ENCODE data around the gene PLGRKT.
"Not testable (repeated sequence)": the region's sequence is repeated elsewhere in the genome, so short reads cannot be mapped to it uniquely, and the experiment has no call there.

PLGRKT gene

GRCh38 chr9:5392285-5392684 is 45.4 kb downstream of the PLGRKT start:
- in situ Hi-C loops (cut with MboI; ENCODE audit: low sequenced_read_pairs) = no loop called here

GRCh38 chr9:5389109-5389732 is 48.5 kb downstream of the PLGRKT start:
- in situ Hi-C loops (cut with MboI; ENCODE audit: low sequenced_read_pairs) = no loop called here

- in situ Hi-C loops (cut with MboI; ENCODE audit: low sequenced_read_pairs) = no loop called here
These were observed 49.5 kb downstream of the PLGRKT start for GRCh38 chr9:5388026-5388819.

- in situ Hi-C loops (cut with MboI; ENCODE audit: low sequenced_read_pairs) = no loop called here
These were observed 53.3 kb downstream of the PLGRKT start for GRCh38 chr9:5384436-5384835.

GRCh38 chr9:5382479-5382878 is 55.2 kb downstream of the PLGRKT start:
- in situ Hi-C loops (cut with MboI; ENCODE audit: low sequenced_read_pairs) = no loop called here

- in situ Hi-C loops (cut with MboI; ENCODE audit: low sequenced_read_pairs) = no loop called here
These were observed 61.8 kb downstream of the PLGRKT start for GRCh38 chr9:5375790-5376477.

- in situ Hi-C loops (cut with MboI; ENCODE audit: low sequenced_read_pairs) = no loop called here
These were observed 62.6 kb downstream of the PLGRKT start for GRCh38 chr9:5375091-5375490.

GRCh38 chr9:5364294-5365024 is 73.3 kb downstream of the PLGRKT start:
- in situ Hi-C loops (cut with MboI; ENCODE audit: low sequenced_read_pairs) = no loop called here

GRCh38 chr9:5361326-5362010 is 76.3 kb downstream of the PLGRKT start:
- in situ Hi-C loops (cut with MboI; ENCODE audit: low sequenced_read_pairs) = no loop called here

GRCh38 chr9:5360341-5360740 is 77.4 kb downstream of the PLGRKT start:
- in situ Hi-C loops (cut with MboI; ENCODE audit: low sequenced_read_pairs) = no loop called here

GRCh38 chr9:5357431-5358105 is 80.2 kb downstream of the PLGRKT start:
- in situ Hi-C loops (cut with MboI; ENCODE audit: low sequenced_read_pairs) = no loop called here

- in situ Hi-C loops (cut with MboI; ENCODE audit: low sequenced_read_pairs) = no loop called here
These were observed 81.9 kb downstream of the PLGRKT start for GRCh38 chr9:5355817-5356216.

- in situ Hi-C loops (cut with MboI; ENCODE audit: low sequenced_read_pairs) = no loop called here
These were observed 82.5 kb downstream of the PLGRKT start for GRCh38 chr9:5355226-5355625.

- in situ Hi-C loops (cut with MboI; ENCODE audit: low sequenced_read_pairs) = no loop called here
These were observed 83.5 kb downstream of the PLGRKT start for GRCh38 chr9:5354184-5354583.

- in situ Hi-C loops (cut with MboI; ENCODE audit: low sequenced_read_pairs) = no loop called here
These were observed 85.0 kb downstream of the PLGRKT start for GRCh38 chr9:5352637-5353248.

GRCh38 chr9:5338992-5339981 is 98.4 kb downstream of the PLGRKT start, which contains the start of gene RLN1:
TSS of gene RLN1 (minus strand) at chr9:5339876. CDS start at chr9:5339746, 130 bp downstream.
- in situ Hi-C loops (cut with MboI; ENCODE audit: low sequenced_read_pairs) = not testable (repeated sequence)

GRCh38 chr9:5336688-5337087 is 101.0 kb downstream of the PLGRKT start:
- in situ Hi-C loops (cut with MboI; ENCODE audit: low sequenced_read_pairs) = no loop called here

GRCh38 chr9:5331276-5331675 is 106.4 kb downstream of the PLGRKT start:
- in situ Hi-C loops (cut with MboI; ENCODE audit: low sequenced_read_pairs) = not testable (repeated sequence)
